Measurements from ENCODE around the gene BCHE.

Gene BCHE

DNA sequence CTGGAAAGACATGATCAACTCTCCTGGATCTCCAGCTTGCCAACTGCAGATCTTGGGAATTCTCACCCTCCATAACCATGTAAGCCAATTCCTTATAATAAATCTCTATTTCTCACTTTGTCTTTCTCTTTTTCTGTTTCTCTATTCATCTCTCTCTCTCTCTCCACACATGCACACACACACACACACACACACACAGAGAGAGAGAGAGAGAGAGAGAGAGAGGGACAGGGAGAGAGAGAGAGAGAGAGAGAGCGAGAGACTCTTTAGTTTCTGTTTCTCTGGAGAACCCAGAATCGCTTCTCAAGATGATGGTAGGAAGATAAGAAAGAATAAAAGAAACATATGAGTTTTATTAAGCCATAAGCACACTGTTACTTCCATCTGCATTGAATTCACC is 111.9 kb downstream of the BCHE start:
- TF ChIP-seq, protein P1, sequence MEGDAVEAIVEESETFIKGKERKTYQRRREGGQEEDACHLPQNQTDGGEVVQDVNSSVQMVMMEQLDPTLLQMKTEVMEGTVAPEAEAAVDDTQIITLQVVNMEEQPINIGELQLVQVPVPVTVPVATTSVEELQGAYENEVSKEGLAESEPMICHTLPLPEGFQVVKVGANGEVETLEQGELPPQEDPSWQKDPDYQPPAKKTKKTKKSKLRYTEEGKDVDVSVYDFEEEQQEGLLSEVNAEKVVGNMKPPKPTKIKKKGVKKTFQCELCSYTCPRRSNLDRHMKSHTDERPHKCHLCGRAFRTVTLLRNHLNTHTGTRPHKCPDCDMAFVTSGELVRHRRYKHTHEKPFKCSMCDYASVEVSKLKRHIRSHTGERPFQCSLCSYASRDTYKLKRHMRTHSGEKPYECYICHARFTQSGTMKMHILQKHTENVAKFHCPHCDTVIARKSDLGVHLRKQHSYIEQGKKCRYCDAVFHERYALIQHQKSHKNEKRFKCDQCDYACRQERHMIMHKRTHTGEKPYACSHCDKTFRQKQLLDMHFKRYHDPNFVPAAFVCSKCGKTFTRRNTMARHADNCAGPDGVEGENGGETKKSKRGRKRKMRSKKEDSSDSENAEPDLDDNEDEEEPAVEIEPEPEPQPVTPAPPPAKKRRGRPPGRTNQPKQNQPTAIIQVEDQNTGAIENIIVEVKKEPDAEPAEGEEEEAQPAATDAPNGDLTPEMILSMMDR (IDR thresholded peaks at IDR 0.05; ENCODE audit: insufficient read depth, low read length, poor library complexity, severe bottlenecking), result no peak
- H3K36me3 ChIP-seq (ENCODE audit: control insufficient read depth, insufficient read depth, low read length), result no peaks in the 10 kb centered on the region
- no peak overlapping the region for H3K4me3 ChIP-seq (replicated peaks; ENCODE audit: low read depth, low read length)
- no peaks in the 10 kb centered on the region for H3K27me3 ChIP-seq (replicated peaks; ENCODE audit: control insufficient read depth, insufficient read depth, low read length)
- no peak for DNase-seq (ENCODE audit: extremely low read depth, insufficient read length)

All from GM06990 (cell line).